LNCaP clone FGC (cell line): ENCODE measurements around the gene RELN.

Experiments
- DNase-seq: peaks from one replicate; pipeline ENCODE4 v3.0.0-alpha.2; 2011; ENCODE audit warnings: low read depth
- H3K4me3 ChIP-seq: 2 replicates; pipeline ENCODE4 v1.5.1; 2011; ENCODE audit warnings: mild to moderate bottlenecking, low read depth, low read length, control low read depth
- CTCF ChIP-seq: IDR thresholded peaks from 2 replicates; pipeline ENCODE4 v1.5.1; 2012; ENCODE audit warnings: mild to moderate bottlenecking; ENCODE audit not compliant: control insufficient read depth, insufficient read depth; ENCODE audit errors: extremely low read depth

The RELN gene

GRCh38 chr7:103995554-103995953 is 6.1 kb upstream of the RELN start:
- H3K4me3 ChIP-seq, result no peak overlapping the region
- TF ChIP-seq CTCF, result no peak
- DNase-seq, result no peak

GRCh38 chr7:103993551-103993950 is 4.1 kb upstream of the RELN start:
- TF ChIP-seq CTCF, result no peak
- H3K4me3 ChIP-seq, result no peak overlapping the region
- DNase-seq, result no peak

GRCh38 chr7:103991406-103991805 is 1.9 kb upstream of the RELN start:
- DNase-seq, result no peak
- no peak for TF ChIP-seq CTCF
- H3K4me3 ChIP-seq, result no peak overlapping the region

GRCh38 chr7:103990991-103991390 is 1.5 kb upstream of the RELN start:
- no peak for DNase-seq
- no peak for TF ChIP-seq CTCF
- H3K4me3 ChIP-seq, result no peak overlapping the region

- DNase-seq, result no peak
- TF ChIP-seq CTCF, result 0 out of 2 replicates have a peak, but pooled peaks have one; percentile 11
- H3K4me3 ChIP-seq, result peak overlapping the region; percentile 36
Measured at GRCh38 chr7:103989785-103990767, 618 bp upstream of the RELN start.

GRCh38 chr7:103988468-103989199 is 824 bp downstream of the RELN start:
- DNase-seq, result no peak
- TF ChIP-seq CTCF, result no peak
- peak overlapping the region; percentile 45 for H3K4me3 ChIP-seq

- TF ChIP-seq CTCF, result no peak
- H3K4me3 ChIP-seq, result no peak overlapping the region
- no peak for DNase-seq
Measured at GRCh38 chr7:103987451-103987850, 2.0 kb downstream of the RELN start.
